GF-D8 (cell line): ENCODE measurements around the gene NOL12.
"Not testable (repeated sequence)": the region's sequence is repeated elsewhere in the genome, so short reads cannot be mapped to it uniquely, and the experiment has no call there.

Experiments used
- DNase-seq: peaks from one replicate; lab custom pipeline; 2025; lab: John Stamatoyannopoulos, UW

Gene NOL12

GRCh38 chr22:37679670-37680069 is 6.5 kb upstream of the NOL12 start:
- no peak for DNase-seq

GRCh38 chr22:37680191-37680851 is 5.8 kb upstream of the NOL12 start:
- no peak for DNase-seq

GRCh38 chr22:37681001-37681424 is 5.1 kb upstream of the NOL12 start:
- DNase-seq: no peak

- no peak for DNase-seq
These were observed 4.5 kb upstream of the NOL12 start for GRCh38 chr22:37681556-37682049.

- DNase-seq: no peak
These were observed 1.1 kb upstream of the NOL12 start for GRCh38 chr22:37684803-37685615.

- no peak for DNase-seq
These were observed 4.3 kb downstream of the NOL12 start for GRCh38 chr22:37690407-37690806.

- no peak for DNase-seq
These were observed 4.9 kb downstream of the NOL12 start for GRCh38 chr22:37690901-37691504.

GRCh38 chr22:37692627-37693285 is 6.6 kb downstream of the NOL12 start:
- DNase-seq: no peak

- not testable (repeated sequence) for DNase-seq
These were observed 8.0 kb downstream of the NOL12 start for GRCh38 chr22:37694131-37694530.

- DNase-seq: not testable (repeated sequence)
These were observed 10.1 kb downstream of the NOL12 start for GRCh38 chr22:37696260-37696656.

GRCh38 chr22:37696657-37697537 is 10.8 kb downstream of the NOL12 start, which contains the start of gene TRIOBP:
TRIOBP (plus strand) TSS chr22:37697048; CDS start chr22:37701366, 4,318 bp downstream.
- DNase-seq: no peak

GRCh38 chr22:37697538-37697835 is 11.3 kb downstream of the NOL12 start:
- no peak for DNase-seq

- DNase-seq: peak; percentile 74
These were observed 15.1 kb downstream of the NOL12 start for GRCh38 chr22:37701141-37701786.

GRCh38 chr22:37703906-37704305 is 17.8 kb downstream of the NOL12 start:
- no peak for DNase-seq

- no peak for DNase-seq
These were observed 18.5 kb downstream of the NOL12 start for GRCh38 chr22:37704645-37705044.

GRCh38 chr22:37705205-37705604 is 19.1 kb downstream of the NOL12 start:
- DNase-seq: no peak

- DNase-seq: no peak
These were observed 22.7 kb downstream of the NOL12 start for GRCh38 chr22:37708580-37709444.

- no peak for DNase-seq
These were observed 23.3 kb downstream of the NOL12 start for GRCh38 chr22:37709445-37709765.

- DNase-seq: no peak
These were observed 24.5 kb downstream of the NOL12 start for GRCh38 chr22:37710675-37711074.

GRCh38 chr22:37711490-37711889 is 25.3 kb downstream of the NOL12 start:
- DNase-seq: no peak
